ENCODE data around the gene SLC49A3. TPM values are rescaled to one million over a fixed set of nuclear protein-coding genes. Genes with fewer than 3 reads are reported as not detected.

Gene SLC49A3
- total RNA-seq, 1 experiment from 2014 or later: not detected

- ATAC-seq: no peak
- no peaks in the 10 kb centered on the region for H4K20me1 ChIP-seq (ENCODE audit: low read length)
- no peak for DNase-seq
- no peaks in the 10 kb centered on the region for H3K9me2 ChIP-seq (replicated peaks; ENCODE audit: low read length)
- intact Hi-C loops (cut with micrococcal nuclease): no loop called here
- no peaks in the 10 kb centered on the region for H3F3A ChIP-seq (ENCODE audit: low read length, unreplicated experiment)
- POLR2A ChIA-PET (ENCODE audit: unreplicated experiment): no interaction called here
- H3K4me1 ChIP-seq (ENCODE audit: insufficient read depth, low read length): no peaks in the 10 kb centered on the region
- H3K9ac ChIP-seq (ENCODE audit: low read length): no peak overlapping the region
- no TSS peak for BruUV-seq (replicated peaks)
- TF ChIP-seq CTCF (conservative IDR thresholded peaks at IDR 0.05; ENCODE audit: low read depth, low read length) (no peak), EZH2phosphoT487 (IDR thresholded peaks at IDR 0.05; ENCODE audit: borderline replicate concordance, low read length) (no peak), EZH2 (IDR thresholded peaks at IDR 0.05; ENCODE audit: low read length, unreplicated experiment) (no peak)
- H3K79me2 ChIP-seq (ENCODE audit: low read length): peaks cover 24% of the 10 kb centered on the region
- H3K36me3 ChIP-seq (ENCODE audit: low read depth, low read length): no peaks in the 10 kb centered on the region
- H3K27me3 ChIP-seq (ENCODE audit: low read length): no peaks in the 10 kb centered on the region
- no peak overlapping the region for H3K4me2 ChIP-seq (ENCODE audit: low read length)
- CTCF ChIA-PET: interaction anchor here (0.6 kb wide), 1 partner anchor 16 kb away, joined by 3 read pairs; no protein-coding TSS in a partner anchor
- H2AFZ ChIP-seq (ENCODE audit: low read length): no peak overlapping the region
- H3K4me3 ChIP-seq (ENCODE audit: low read length): no peak overlapping the region
- H3K27ac ChIP-seq (ENCODE audit: low read length): no peak overlapping the region
- H3K9me3 ChIP-seq (ENCODE audit: low read length): no peaks in the 10 kb centered on the region
These were observed 36.7 kb upstream of the SLC49A3 start for GRCh38 chr4:725391-726234.

- no peaks in the 10 kb centered on the region for H3K27me3 ChIP-seq (ENCODE audit: low read length)
- no TSS peak for BruUV-seq (replicated peaks)
- no peak overlapping the region for H2AFZ ChIP-seq (ENCODE audit: low read length)
- no peaks in the 10 kb centered on the region for H3K36me3 ChIP-seq (ENCODE audit: low read depth, low read length)
- CTCF ChIA-PET: no interaction called here
- no peak for DNase-seq
- intact Hi-C loops (cut with micrococcal nuclease): no loop called here
- no peak for ATAC-seq
- peaks cover 37% of the 10 kb centered on the region for H3K79me2 ChIP-seq (ENCODE audit: low read length)
- POLR2A ChIA-PET (ENCODE audit: unreplicated experiment): interaction anchor here (0.7 kb wide), 1 partner anchor 106 kb away, joined by 8 read pairs; no protein-coding TSS in a partner anchor
- H3K9me3 ChIP-seq (ENCODE audit: low read length): no peaks in the 10 kb centered on the region
- TF ChIP-seq EZH2phosphoT487 (IDR thresholded peaks at IDR 0.05; ENCODE audit: borderline replicate concordance, low read length) (no peak), EZH2 (IDR thresholded peaks at IDR 0.05; ENCODE audit: low read length, unreplicated experiment) (no peak), CTCF (conservative IDR thresholded peaks at IDR 0.05; ENCODE audit: low read depth, low read length) (no peak)
- no peaks in the 10 kb centered on the region for H3K4me1 ChIP-seq (ENCODE audit: insufficient read depth, low read length)
- no peaks in the 10 kb centered on the region for H4K20me1 ChIP-seq (ENCODE audit: low read length)
- no peak overlapping the region for H3K27ac ChIP-seq (ENCODE audit: low read length)
- no peak overlapping the region for H3K4me3 ChIP-seq (ENCODE audit: low read length)
- no peaks in the 10 kb centered on the region for H3F3A ChIP-seq (ENCODE audit: low read length, unreplicated experiment)
- no peak overlapping the region for H3K9ac ChIP-seq (ENCODE audit: low read length)
- no peak overlapping the region for H3K4me2 ChIP-seq (ENCODE audit: low read length)
- H3K9me2 ChIP-seq (replicated peaks; ENCODE audit: low read length): no peaks in the 10 kb centered on the region
These were observed 35.0 kb upstream of the SLC49A3 start for GRCh38 chr4:723751-724530.
